ENCODE results near the gene MYO1A. TPM values are rescaled to one million over a fixed set of nuclear protein-coding genes. Genes with fewer than 3 reads are reported as not detected.

The MYO1A gene
- polyA plus RNA-seq, 1 donor (not counting 4 experiments of a cell fraction or from before 2014, with no cell fraction given), result 0.01 TPM

- Histone ChIP-seq H3K27me3 (ENCODE audit: control insufficient read depth, extremely low read depth, insufficient read depth, low read length) (peaks cover 23% of the 10 kb centered on the region), H3K9ac (ENCODE audit: control insufficient read depth, extremely low read depth, insufficient read depth, low read length) (no peak within 1 kb of the TSS), H3K27ac (ENCODE audit: control insufficient read depth, insufficient read depth, low read length) (no peak within 1 kb of the TSS), H3K9me1 (ENCODE audit: control insufficient read depth, extremely low read depth, insufficient read depth, low read length) (no peaks in the 10 kb centered on the region), H2AFZ (ENCODE audit: control insufficient read depth, low read length) (no peak within 1 kb of the TSS), H4K20me1 (ENCODE audit: control insufficient read depth, extremely low read depth, insufficient read depth, low read length) (no peaks in the 10 kb centered on the region), H3K9me3 (ENCODE audit: control insufficient read depth, low read depth, low read length) (no peaks in the 10 kb centered on the region), H3K4me2 (ENCODE audit: control insufficient read depth, extremely low read depth, insufficient read depth, low read depth, low read length) (no peak within 1 kb of the TSS), H3K79me2 (ENCODE audit: control insufficient read depth, insufficient read depth, low read length) (no peaks in the 10 kb centered on the region), H3K4me3 (ENCODE audit: control insufficient read depth in 2 of 3, extremely low read depth in 1 of 3, insufficient read depth in 2 of 3, low read depth in 1 of 3, low read length in 3 of 3) (no peak within 1 kb of the TSS), H3K36me3 (ENCODE audit: control insufficient read depth in 2 of 2, extremely low read depth in 1 of 2, insufficient read depth in 2 of 2, low read length in 2 of 2) (no peaks in the 10 kb centered on the region), H3K4me1 (ENCODE audit: control insufficient read depth, extremely low read depth, insufficient read depth, low read length) (peaks cover 7% of the 10 kb centered on the region)
- no peak for TF ChIP-seq CTCF (optimal IDR thresholded peaks at IDR 0.05 in 1 of 3, IDR thresholded peaks at IDR 0.05 in 1 of 3, conservative IDR thresholded peaks at IDR 0.05 in 1 of 3; ENCODE audit: extremely low read depth in 1 of 3, insufficient read depth in 2 of 3, low read length in 3 of 3)
- no peak for TF ChIP-seq EZH2 (IDR thresholded peaks at IDR 0.05; ENCODE audit: low read length)
- dilution Hi-C loops (cut with MboI; ENCODE audit: extremely low pct_ligation_motif_present, low sequenced_read_pairs), result no loop called here
- FAIRE-seq, result no peak
- DNase-seq (ENCODE audit: low read depth, low spot score), result no peak
Observed at GRCh38 chr12:57016348-57016747, 33.6 kb downstream of the MYO1A start, which contains the start of gene TAC3. TSS of gene TAC3 (minus strand) at chr12:57016529. CDS start at chr12:57015797, 732 bp downstream.

GRCh38 chr12:57012600-57013465 is 37.1 kb downstream of the MYO1A start:
- FAIRE-seq, result no peak
- no peak for DNase-seq (ENCODE audit: low read depth, low spot score)
- no peaks in the 10 kb centered on the region for H3K9me1 ChIP-seq (ENCODE audit: control insufficient read depth, extremely low read depth, insufficient read depth, low read length)
- no peaks in the 10 kb centered on the region for H3K79me2 ChIP-seq (ENCODE audit: control insufficient read depth, insufficient read depth, low read length)
- dilution Hi-C loops (cut with MboI; ENCODE audit: extremely low pct_ligation_motif_present, low sequenced_read_pairs), result no loop called here
- peaks cover 23% of the 10 kb centered on the region for H3K27me3 ChIP-seq (ENCODE audit: control insufficient read depth, extremely low read depth, insufficient read depth, low read length)
- H3K36me3 ChIP-seq (ENCODE audit: control insufficient read depth in 2 of 2, extremely low read depth in 1 of 2, insufficient read depth in 2 of 2, low read length in 2 of 2), result no peaks in the 10 kb centered on the region
- no peak overlapping the region for H2AFZ ChIP-seq (ENCODE audit: control insufficient read depth, low read length)
- H3K9ac ChIP-seq (ENCODE audit: control insufficient read depth, extremely low read depth, insufficient read depth, low read length), result no peak overlapping the region
- H3K27ac ChIP-seq (ENCODE audit: control insufficient read depth, insufficient read depth, low read length), result no peak overlapping the region
- H3K4me2 ChIP-seq (ENCODE audit: control insufficient read depth, extremely low read depth, insufficient read depth, low read depth, low read length), result no peak overlapping the region
- H3K4me1 ChIP-seq (ENCODE audit: control insufficient read depth, extremely low read depth, insufficient read depth, low read length), result no peaks in the 10 kb centered on the region
- H3K4me3 ChIP-seq (ENCODE audit: control insufficient read depth in 2 of 3, extremely low read depth in 1 of 3, insufficient read depth in 2 of 3, low read depth in 1 of 3, low read length in 3 of 3), result no peak overlapping the region
- no peak for TF ChIP-seq CTCF (optimal IDR thresholded peaks at IDR 0.05 in 1 of 3, IDR thresholded peaks at IDR 0.05 in 1 of 3, conservative IDR thresholded peaks at IDR 0.05 in 1 of 3; ENCODE audit: extremely low read depth in 1 of 3, insufficient read depth in 2 of 3, low read length in 3 of 3)
- no peak for TF ChIP-seq EZH2 (IDR thresholded peaks at IDR 0.05; ENCODE audit: low read length)
- no peaks in the 10 kb centered on the region for H4K20me1 ChIP-seq (ENCODE audit: control insufficient read depth, extremely low read depth, insufficient read depth, low read length)
- H3K9me3 ChIP-seq (ENCODE audit: control insufficient read depth, low read depth, low read length), result no peaks in the 10 kb centered on the region
